IMR-90 (cell line): Measurements from ENCODE around the gene ARHGEF12. TPM values are rescaled to one million over a fixed set of nuclear protein-coding genes. Genes with fewer than 3 reads are reported as not detected.

Experiments
- ATAC-seq: fragments of 200-7000 bp; cut with Tn5 transposase; 2 replicates; pipeline ENCODE4 v1.9.1; 2020; ENCODE audit warnings: low read depth, mild to moderate bottlenecking, moderate library complexity
- BruUV-seq: library from RNA; stranded (reverse); fragments of 400-500 nt; replicated peaks from 2 replicates; lab custom pipeline; 2021; lab: Mats Ljungman, UMichigan
- CTCF ChIA-PET: fragments of 300-600 bp; formaldehyde crosslinking; extraction: SDS; loops from one replicate; lab custom pipeline; 2021; ENCODE audit warnings: antibody characterized with exemption; lab: Yijun Ruan, JAX
- POLR2A ChIA-PET: fragments of 300-600 bp; sonication (Branson Sonifier 250); formaldehyde crosslinking; loops from one replicate; lab custom pipeline; 2022; ENCODE audit warnings: antibody characterized with exemption; ENCODE audit not compliant: unreplicated experiment; lab: Charles Lee
- DNase-seq: peaks from one replicate; pipeline ENCODE4 v3.0.0; 2013
- H2AFZ ChIP-seq: replicated peaks from 2 replicates; pipeline ENCODE3; 2013; ENCODE audit warnings: low read length, mild to moderate bottlenecking; ENCODE audit not compliant: poor library complexity
- H2AK5ac ChIP-seq: 2 replicates; pipeline ENCODE4 v1.6.1; 2013; ENCODE audit warnings: low read depth, low read length, inconsistent platforms
- H2AK9ac ChIP-seq: replicated peaks from 2 replicates; pipeline ENCODE3; 2013; ENCODE audit warnings: mild to moderate bottlenecking, low read depth, low read length, moderate library complexity; ENCODE audit not compliant: poor library complexity
- H2BK120ac ChIP-seq: 2 replicates; pipeline ENCODE4 v1.6.1; 2013; ENCODE audit warnings: low read depth, low read length, inconsistent platforms
- H2BK15ac ChIP-seq: 3 replicates; pipeline ENCODE4 v1.6.1; 2013; ENCODE audit warnings: low read depth, low read length, inconsistent platforms
- H2BK20ac ChIP-seq: 2 replicates; pipeline ENCODE4 v1.6.1; 2013; ENCODE audit warnings: low read depth, mild to moderate bottlenecking, inconsistent platforms, low read length, moderate library complexity
- H2BK5ac ChIP-seq: 2 replicates; pipeline ENCODE4 v1.6.1; 2013; ENCODE audit warnings: mild to moderate bottlenecking, low read depth, low read length, inconsistent platforms; ENCODE audit not compliant: poor library complexity, severe bottlenecking
- H3K14ac ChIP-seq: replicated peaks from 2 replicates; pipeline ENCODE4 v1.6.1; 2013; ENCODE audit warnings: low read depth, low read length, inconsistent platforms
- H3K18ac ChIP-seq: 2 replicates; pipeline ENCODE4 v1.6.1; 2013; ENCODE audit warnings: low read depth, low read length, control low read depth
- H3K23ac ChIP-seq: 2 replicates; pipeline ENCODE4 v1.6.1; 2013; ENCODE audit warnings: low read depth, low read length, inconsistent platforms
- H3K27ac ChIP-seq: 2 replicates; pipeline ENCODE4 v1.5.1; 2013; ENCODE audit warnings: mild to moderate bottlenecking, control low read depth, low read length; ENCODE audit not compliant: insufficient read depth
- H3K27me3 ChIP-seq: 2 replicates; pipeline ENCODE4 v1.6.1; 2013; ENCODE audit warnings: low read length; ENCODE audit not compliant: control insufficient read depth, insufficient read depth
- H3K36me3 ChIP-seq: 2 replicates; pipeline ENCODE4 v1.6.1; 2013; ENCODE audit warnings: low read length, mixed read lengths; ENCODE audit not compliant: control insufficient read depth, insufficient read depth
- H3K4ac ChIP-seq: 2 replicates; pipeline ENCODE4 v1.6.1; 2013; ENCODE audit warnings: low read depth, low read length, inconsistent platforms
- H3K4me1 ChIP-seq: 2 replicates; pipeline ENCODE4 v1.6.1; 2013; ENCODE audit warnings: low read length, mixed read lengths; ENCODE audit not compliant: control insufficient read depth, insufficient read depth
- H3K4me2 ChIP-seq: 2 replicates; pipeline ENCODE4 v1.6.1; 2013; ENCODE audit warnings: low read depth, mild to moderate bottlenecking, control low read depth, low read length, moderate library complexity
- H3K4me3 ChIP-seq: 2 replicates; pipeline ENCODE4 v1.5.1; 2013; ENCODE audit warnings: low read depth, mild to moderate bottlenecking, control low read depth, low read length, moderate library complexity; ENCODE audit not compliant: insufficient read depth
- H3K56ac ChIP-seq: 2 replicates; pipeline ENCODE4 v1.6.1; 2013; ENCODE audit warnings: low read length, inconsistent platforms; ENCODE audit not compliant: insufficient read depth; ENCODE audit errors: extremely low read depth
- H3K79me1 ChIP-seq, 2 experiments: 2 replicates each; pipeline ENCODE4 v1.6.1; 2013; ENCODE audit warnings: low read length in 2 of 2, inconsistent platforms in 1 of 2, low read depth in 1 of 2
- H3K9ac ChIP-seq: 2 replicates; pipeline ENCODE4 v1.6.1; 2013; ENCODE audit warnings: low read depth, low read length, control low read depth
- H3K9me1 ChIP-seq: 2 replicates; pipeline ENCODE4 v1.6.1; 2013; ENCODE audit warnings: low read length, inconsistent platforms; ENCODE audit not compliant: insufficient read depth
- H3K9me3 ChIP-seq: 2 replicates; pipeline ENCODE4 v1.6.1; 2013; ENCODE audit warnings: low read length; ENCODE audit not compliant: control insufficient read depth, insufficient read depth
- H4K20me1 ChIP-seq: 2 replicates; pipeline ENCODE4 v1.6.1; 2013; ENCODE audit warnings: low read length, inconsistent platforms; ENCODE audit not compliant: insufficient read depth
- H4K5ac ChIP-seq: 2 replicates; pipeline ENCODE4 v1.6.1; 2013; ENCODE audit warnings: mild to moderate bottlenecking, low read depth, low read length, control low read depth
- H4K8ac ChIP-seq, 2 experiments: 2 replicates each; pipeline ENCODE4 v1.6.1; 2013; ENCODE audit warnings: low read depth in 2 of 2, low read length in 2 of 2, control low read depth in 1 of 2, inconsistent platforms in 1 of 2
- H4K91ac ChIP-seq: 2 replicates; pipeline ENCODE4 v1.6.1; 2013; ENCODE audit warnings: low read depth, low read length, inconsistent platforms; ENCODE audit not compliant: insufficient read depth
- BHLHE40 ChIP-seq: fragments of 150-350 bp; IDR thresholded peaks from 2 replicates; pipeline ENCODE4 v1.6.1; 2016; ENCODE audit warnings: mild to moderate bottlenecking, low read depth, low read length
- CEBPB ChIP-seq: IDR thresholded peaks from 2 replicates; pipeline ENCODE4 v1.6.1; 2012; ENCODE audit warnings: low read depth, low read length, improper control_type of control experiment
- CHD1 ChIP-seq: IDR thresholded peaks from 2 replicates; pipeline ENCODE4 v1.6.1; 2012; ENCODE audit warnings: low read depth, low read length, improper control_type of control experiment
- CTCF ChIP-seq: conservative IDR thresholded peaks from 2 replicates; pipeline ENCODE4 v1.5.1; 2012; ENCODE audit warnings: mild to moderate bottlenecking, low read depth, low read length, improper control_type of control experiment
- ELK1 ChIP-seq: fragments of 150-350 bp; IDR thresholded peaks from 2 replicates; pipeline ENCODE4 v1.6.1; 2016; ENCODE audit warnings: low read depth, mild to moderate bottlenecking, low read length, moderate library complexity, borderline replicate concordance
- MAFK ChIP-seq: IDR thresholded peaks from 2 replicates; pipeline ENCODE4 v1.6.1; 2012; ENCODE audit warnings: low read depth, low read length, improper control_type of control experiment
- MAZ ChIP-seq: IDR thresholded peaks from 2 replicates; pipeline ENCODE4 v1.6.1; 2012; ENCODE audit warnings: low read depth, mild to moderate bottlenecking, low read length, improper control_type of control experiment, moderate library complexity, borderline replicate concordance
- MXI1 ChIP-seq: IDR thresholded peaks from 2 replicates; pipeline ENCODE4 v1.6.1; 2012; ENCODE audit warnings: low read depth, mild to moderate bottlenecking, low read length, moderate library complexity, borderline replicate concordance
- NFE2L2 ChIP-seq: fragments of 150-350 bp; IDR thresholded peaks from 2 replicates; pipeline ENCODE4 v1.6.1; 2016; ENCODE audit warnings: low read depth, mild to moderate bottlenecking, low read length
- POLR2A ChIP-seq: IDR thresholded peaks from 2 replicates; pipeline ENCODE4 v1.6.1; 2012; ENCODE audit warnings: mild to moderate bottlenecking, low read depth, low read length
- RCOR1 ChIP-seq: IDR thresholded peaks from 2 replicates; pipeline ENCODE4 v1.6.1; 2012; ENCODE audit warnings: mild to moderate bottlenecking, low read length, improper control_type of control experiment; ENCODE audit not compliant: insufficient replicate concordance
- RFX5 ChIP-seq: IDR thresholded peaks from 2 replicates; pipeline ENCODE4 v1.8.0; 2012; ENCODE audit warnings: low read depth, mild to moderate bottlenecking, low read length, moderate library complexity
- WGBS, 2 experiments: methylation state at CpG; one replicate each; pipeline versions ENCODE4 v1.1.5 to v1.1.7; 2013; ENCODE audit warnings: missing lambda C conversion rate in 2 of 2; ENCODE audit not compliant: insufficient read length in 1 of 2; ENCODE audit errors: extremely low coverage in 2 of 2; 5-methylcytosine and 5-hydroxymethylcytosine counted together
- dilution Hi-C: fragments of 300-500 bp; cut with HindIII; formaldehyde crosslinking; loops from one replicate; pipeline ENCODE4 v1.14.3; 2018; ENCODE audit warnings: low sequenced_read_pairs; ENCODE audit not compliant: unreplicated experiment
- in situ Hi-C: fragments of 300-500 bp; cut with MboI; formaldehyde crosslinking; loops from 3 replicates; pipeline ENCODE4 v1.14.3; 2019; ENCODE audit warnings: low sequenced_read_pairs, inconsistent platforms, mixed read lengths
- intact Hi-C: fragments of 100-400 bp; cut with micrococcal nuclease; formaldehyde crosslinking; loops from 2 replicates; pipeline ENCODE4 v1.10.0; 2022
- polyA plus RNA-seq, 3 experiments: library from polyadenylated mRNA; depleted of rRNA; stranded (reverse); fragments of >200 nt; gene quantifications; 2 replicates each; pipeline ENCODE4 v1.2.3, GENCODE V29; 2012; ENCODE audit warnings: low replicate concordance in 1 of 3
- total RNA-seq: library from RNA; depleted of rRNA; stranded (reverse); fragments of >200 nt; gene quantifications from 2 replicates; pipeline ENCODE4 v1.2.3, GENCODE V29; 2012
- TF ChIP-seq, protein P1 (sequence below): fragments of 150-350 bp; IDR thresholded peaks from 2 replicates; pipeline ENCODE4 v1.6.1; 2017; ENCODE audit warnings: mild to moderate bottlenecking, antibody characterized with exemption, low read length, low read depth

The ARHGEF12 gene
- total and polyA plus RNA-seq, 2 of the 4 experiments (the other 2 are of a cell fraction), result 25.5 to 115 TPM

DNA sequence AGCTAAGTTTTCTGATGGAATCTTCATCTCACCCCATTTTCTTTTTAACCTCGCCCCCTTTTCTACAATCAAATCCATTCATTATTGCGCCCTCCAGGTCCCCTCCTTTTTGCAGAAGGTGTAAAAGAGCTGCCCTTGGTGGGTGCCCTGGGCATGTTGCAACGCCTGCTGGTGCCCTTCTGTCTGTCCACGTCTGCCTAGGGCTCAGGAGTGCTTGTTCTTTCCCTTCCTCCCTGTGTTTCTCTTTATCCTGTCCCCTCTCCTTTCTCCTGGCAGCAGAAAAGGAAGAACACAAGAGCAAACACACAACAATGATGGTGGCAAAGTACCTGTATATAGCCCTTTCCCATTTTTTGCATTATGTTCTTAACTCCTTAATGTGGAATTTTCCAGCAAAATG lies 17.3 kb upstream of the ARHGEF12 start:
- Histone ChIP-seq H4K20me1 (no peaks in the 10 kb centered on the region), H3K36me3 (no peaks in the 10 kb centered on the region), H4K91ac (no peak overlapping the region), H3K56ac (no peak overlapping the region), H2BK120ac (no peak overlapping the region), H3K27me3 (peaks cover 8% of the 10 kb centered on the region), H3K18ac (no peak overlapping the region), H3K23ac (no peak overlapping the region), H3K9ac (no peak overlapping the region), H4K5ac (no peak overlapping the region), H3K4me2 (no peak overlapping the region), H4K8ac (no peak overlapping the region), H2AFZ (no peak overlapping the region), H2AK5ac (no peak overlapping the region), H3K14ac (no peak overlapping the region), H3K27ac (no peak overlapping the region), H2BK5ac (no peak overlapping the region), H2BK15ac (no peak overlapping the region), H3K4me3 (no peak overlapping the region), H3K4me1 (peaks cover 3% of the 10 kb centered on the region; the same call in 1 of the 2 replicates), H2AK9ac (peak overlapping the region; percentile 5), H2BK20ac (no peak overlapping the region), H3K9me3 (no peaks in the 10 kb centered on the region), H3K4ac (no peak overlapping the region), H3K79me1 (no peaks in the 10 kb centered on the region), H3K9me1 (0 out of 2 replicates have a peak, but pooled peaks cover 3% of the 10 kb centered on the region)
- no peak for DNase-seq
- ChIA-PET CTCF (interaction anchor here (0.8 kb wide), 1 partner anchor 16 kb away, joined by 4 read pairs; no protein-coding TSS in a partner anchor), POLR2A (interaction anchor here (0.6 kb wide), 1 partner anchor 1225 kb away, joined by 4 read pairs; no protein-coding TSS in a partner anchor)
- WGBS, 2 experiments, result 100% methylated on average over 2 of the region's 4 CpGs; no CpG with 5 or more reads in 1 of the 2 experiments
- no peak for ATAC-seq
- intact Hi-C loops (no loop called here), in situ Hi-C loops (loop anchor here (25.0 kb wide), 1 partner anchor 368 kb away; no protein-coding TSS in a partner anchor), dilution Hi-C loops (no loop called here)
- no TSS peak for BruUV-seq
- no peak for TF ChIP-seq MAZ
- TF ChIP-seq, protein P1, sequence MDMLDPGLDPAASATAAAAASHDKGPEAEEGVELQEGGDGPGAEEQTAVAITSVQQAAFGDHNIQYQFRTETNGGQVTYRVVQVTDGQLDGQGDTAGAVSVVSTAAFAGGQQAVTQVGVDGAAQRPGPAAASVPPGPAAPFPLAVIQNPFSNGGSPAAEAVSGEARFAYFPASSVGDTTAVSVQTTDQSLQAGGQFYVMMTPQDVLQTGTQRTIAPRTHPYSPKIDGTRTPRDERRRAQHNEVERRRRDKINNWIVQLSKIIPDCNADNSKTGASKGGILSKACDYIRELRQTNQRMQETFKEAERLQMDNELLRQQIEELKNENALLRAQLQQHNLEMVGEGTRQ, result no peak
- no peak for TF ChIP-seq NFE2L2
- TF ChIP-seq MAFK, result no peak
- TF ChIP-seq ELK1, result no peak
- TF ChIP-seq RCOR1, result no peak
- TF ChIP-seq MXI1, result no peak
- no peak for TF ChIP-seq CHD1
- no peak for TF ChIP-seq CTCF
- TF ChIP-seq CEBPB, result no peak
- TF ChIP-seq BHLHE40, result no peak
- TF ChIP-seq POLR2A, result no peak
- no peak for TF ChIP-seq RFX5
